HUDEP-2 (cell line): ENCODE measurements around the gene FBXL7.
"Not testable (repeated sequence)": the region's sequence is repeated elsewhere in the genome, so short reads cannot be mapped to it uniquely, and the experiment has no call there.

Experiments used
- DNase-seq, 76 experiments: peaks; one replicate each; lab custom pipeline; 2025; ENCODE audit not compliant: unreplicated experiment in 76 of 76; lab: John Stamatoyannopoulos, UW

The FBXL7 gene

DNA sequence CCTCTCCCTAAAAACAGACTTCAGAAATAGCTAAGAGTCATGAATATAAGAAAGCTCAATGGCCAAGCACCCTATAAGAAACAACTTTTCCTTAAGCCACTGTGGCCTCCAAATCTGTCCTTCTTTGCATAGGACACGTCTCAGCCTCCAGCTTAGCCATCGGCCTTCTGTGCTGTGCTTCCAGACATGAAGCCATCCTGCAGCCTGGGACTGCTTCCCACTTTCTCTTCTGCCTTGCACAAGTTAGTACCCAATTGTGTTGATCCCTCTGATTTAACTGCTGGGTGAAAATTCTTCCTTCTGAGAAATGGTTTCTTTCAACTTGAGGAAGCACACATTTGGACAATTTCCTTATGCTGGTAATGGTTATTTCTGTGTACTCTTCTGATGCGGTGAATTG lies 344.9 kb downstream of the FBXL7 start:
- no peak for DNase-seq

DNA sequence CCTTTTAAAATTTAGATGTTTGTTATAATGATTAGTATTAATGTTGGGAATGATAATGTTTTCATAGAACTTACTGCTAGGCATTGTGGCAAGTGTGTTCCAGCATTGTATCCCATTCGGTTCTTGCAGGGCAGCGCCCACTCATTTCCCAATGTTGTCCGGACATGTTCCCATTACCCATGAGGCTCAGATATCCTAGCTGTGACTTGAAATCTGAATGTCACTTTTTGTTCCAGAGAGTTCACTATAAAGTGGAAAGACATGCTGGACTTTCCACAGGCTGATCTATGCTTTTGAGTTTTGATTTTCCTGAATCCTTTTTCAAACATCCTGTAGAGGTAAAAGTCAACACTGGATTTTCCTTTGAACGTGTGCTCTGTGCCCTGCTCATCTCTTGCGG lies 350.6 kb downstream of the FBXL7 start:
- DNase-seq, result no peak

DNA sequence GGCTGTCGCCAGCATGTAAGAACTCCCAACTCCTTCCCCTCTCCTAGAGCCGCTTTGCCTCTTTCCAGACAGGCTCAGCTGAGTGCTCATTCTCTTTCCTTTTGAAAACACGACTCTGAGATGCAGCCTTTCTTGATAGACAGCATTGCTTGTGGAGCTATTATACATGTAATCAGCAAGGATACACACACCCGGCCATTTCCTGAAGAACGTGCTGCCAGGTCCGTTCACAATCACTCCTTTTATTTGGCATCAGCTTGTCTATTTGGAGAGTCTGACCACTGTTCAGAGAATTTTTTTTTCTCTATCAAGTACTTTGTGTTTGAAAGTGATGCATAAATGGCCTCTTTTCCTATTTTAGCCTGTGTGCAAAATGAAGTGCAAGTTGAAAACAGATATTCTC lies 351.0 kb downstream of the FBXL7 start:
- no peak for DNase-seq

DNA sequence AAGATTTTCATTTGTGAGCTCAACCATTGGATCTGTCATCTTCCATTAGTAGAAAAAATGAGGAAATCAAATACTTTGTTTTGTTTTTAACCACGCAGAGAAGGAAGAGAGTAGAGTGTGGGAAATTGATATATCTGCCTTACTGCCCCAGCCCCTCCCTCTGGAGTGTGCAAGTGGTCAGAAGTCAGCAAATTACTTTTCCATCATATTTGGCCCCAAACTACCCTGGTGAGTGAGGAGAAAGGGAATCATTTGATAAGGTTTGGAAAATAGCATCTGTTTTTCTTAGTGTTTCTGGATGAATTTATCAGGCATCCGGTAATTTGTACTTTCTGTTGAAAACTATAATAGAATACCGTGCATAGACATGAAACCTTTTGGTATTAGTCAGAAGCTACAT lies 352.2 kb downstream of the FBXL7 start:
- DNase-seq, result no peak

DNA sequence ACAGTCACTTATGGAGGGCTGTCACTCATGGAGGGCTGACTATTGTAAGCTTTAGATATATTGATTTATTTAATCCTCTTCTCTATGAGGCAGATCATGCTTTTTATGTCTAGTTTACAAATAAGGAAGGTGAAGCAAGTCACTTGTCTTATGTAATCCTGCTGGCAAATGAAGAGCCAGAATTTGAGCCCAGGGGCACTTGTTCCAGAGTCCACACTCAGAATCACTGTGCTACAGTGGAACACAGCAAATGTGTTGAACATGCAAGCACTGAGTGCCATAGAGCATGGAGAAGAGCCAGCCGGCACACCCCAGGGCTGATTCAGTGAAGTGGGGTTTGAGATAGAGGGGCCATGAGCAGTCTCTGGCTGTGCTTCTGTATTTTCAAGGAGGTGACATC lies 353.0 kb downstream of the FBXL7 start:
- DNase-seq, result no peak

DNA sequence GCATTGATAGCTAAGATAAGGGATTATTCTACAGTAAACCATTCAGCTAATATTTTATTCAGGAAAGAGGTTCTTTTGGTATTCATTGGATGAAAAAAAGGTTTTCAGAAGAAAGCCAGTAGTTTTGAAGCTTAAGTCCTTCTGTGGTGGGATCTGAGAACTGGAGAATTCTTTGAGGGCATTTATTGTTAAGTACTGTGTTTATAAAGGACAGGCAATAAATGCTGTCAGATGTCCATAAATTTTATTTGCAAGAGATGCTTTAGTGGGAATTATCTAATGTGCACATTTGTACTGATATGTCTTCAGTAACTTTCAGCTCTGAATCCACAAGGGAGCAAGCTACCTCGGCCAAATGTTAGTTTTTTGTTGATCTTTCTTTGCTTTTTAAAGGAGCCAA lies 358.3 kb downstream of the FBXL7 start:
- DNase-seq, result no peak

DNA sequence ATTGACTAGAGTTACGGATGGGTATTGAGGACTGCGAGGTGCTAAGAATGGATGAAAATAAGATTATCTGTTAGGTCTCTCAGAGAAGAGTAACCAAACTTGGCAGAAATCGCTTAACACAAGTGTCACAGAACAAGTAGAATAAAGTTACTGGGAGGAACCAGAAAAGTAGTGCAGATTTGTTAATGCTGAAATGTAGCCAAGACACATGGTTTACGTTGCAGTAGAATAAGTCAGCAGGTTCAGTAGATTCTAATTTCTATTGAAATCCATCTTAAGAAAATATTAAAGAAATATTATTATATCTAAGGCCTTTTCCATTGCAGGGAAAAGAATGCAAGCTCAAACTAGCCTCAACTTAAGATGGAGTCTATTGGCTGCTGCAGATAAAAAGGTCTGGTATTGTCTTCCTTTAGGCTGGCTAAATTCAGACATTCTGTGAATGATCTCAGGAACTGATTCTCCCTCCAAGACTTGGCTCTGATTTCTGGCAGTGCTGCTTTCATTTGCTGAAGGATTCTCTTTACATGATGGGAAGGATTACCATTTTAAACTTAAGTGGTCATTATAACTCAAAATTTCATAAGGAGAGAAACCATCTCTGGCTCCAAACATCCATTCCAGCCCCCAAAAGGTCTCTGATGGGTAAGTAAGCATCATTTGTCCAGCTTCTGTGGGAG lies 364.7 kb downstream of the FBXL7 start:
- DNase-seq, result no peak

DNA sequence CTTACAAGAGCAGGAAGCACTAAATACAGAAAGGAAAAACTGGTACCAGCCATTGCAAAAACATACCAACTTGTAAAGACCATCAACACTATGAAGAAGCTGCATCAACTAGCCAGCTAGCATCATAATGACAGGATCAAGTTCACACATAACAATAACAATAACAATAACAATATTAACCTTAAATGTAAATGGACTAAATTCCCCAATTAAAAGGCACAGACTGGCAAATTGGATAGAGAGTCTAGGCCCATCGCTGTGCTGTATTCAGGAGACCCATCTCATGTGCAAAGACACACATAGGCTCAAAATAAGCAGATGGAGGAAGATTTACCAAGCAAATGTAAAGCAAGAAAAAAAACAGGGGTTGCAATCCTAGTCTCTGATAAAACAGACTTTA lies 372.3 kb downstream of the FBXL7 start:
- not testable (repeated sequence) for DNase-seq

DNA sequence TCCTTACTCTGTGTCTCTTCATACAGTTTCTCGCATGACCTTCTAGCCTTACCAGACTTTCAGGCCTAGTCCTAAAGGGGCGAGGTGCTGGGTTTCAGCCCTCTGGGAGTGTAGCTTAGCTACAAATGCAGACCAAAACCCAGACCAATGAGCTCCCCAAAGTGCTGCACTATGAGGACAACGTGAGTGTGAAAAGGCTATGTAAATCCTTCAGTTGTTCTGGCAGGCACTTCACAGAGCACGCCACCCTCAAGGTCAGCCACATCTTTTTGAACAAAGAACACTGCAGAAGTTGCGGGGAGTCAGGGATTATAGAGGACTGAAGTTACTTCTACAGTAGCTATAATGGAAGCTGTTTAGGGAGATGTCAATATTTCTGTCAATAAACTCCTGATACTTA lies 377.9 kb downstream of the FBXL7 start:
- no peak for DNase-seq

DNA sequence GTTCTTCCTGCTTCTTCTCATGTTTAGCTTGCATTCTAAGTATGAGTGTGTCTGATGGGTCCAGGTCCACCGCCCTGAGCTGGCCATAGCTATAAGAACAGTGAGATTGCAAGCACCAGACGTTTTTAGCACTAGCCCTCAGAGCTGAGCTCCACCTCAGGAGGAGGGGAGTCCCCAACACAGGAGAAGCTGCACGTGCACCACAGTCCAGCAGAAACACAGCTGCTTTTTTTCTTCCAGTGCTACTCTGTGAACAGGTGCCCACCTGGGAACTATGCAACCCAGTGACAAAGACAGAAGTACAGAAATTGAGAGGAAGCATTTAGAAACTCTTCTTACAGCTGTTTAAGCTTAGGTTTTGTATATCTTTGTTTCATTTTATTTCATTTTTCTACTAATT lies 380.2 kb downstream of the FBXL7 start:
- no peak for DNase-seq

DNA sequence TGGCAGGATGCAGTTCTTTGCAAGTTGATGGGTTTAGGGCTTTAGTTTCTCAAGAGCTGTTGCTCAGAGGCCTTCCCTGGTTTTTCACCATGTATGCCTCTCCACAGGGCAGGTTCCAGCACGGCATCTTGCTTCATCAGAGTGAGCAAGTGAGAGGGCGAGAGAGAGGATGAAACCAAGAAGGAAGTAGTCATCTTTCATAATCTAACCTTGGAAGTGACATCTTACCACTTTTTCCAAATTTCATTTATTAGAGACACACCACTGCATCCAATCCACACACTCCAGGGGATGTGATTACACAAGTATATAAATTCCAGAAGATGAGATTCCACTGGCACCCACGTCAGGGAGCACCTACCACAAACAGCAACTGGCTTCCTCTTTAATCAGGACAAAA lies 385.2 kb downstream of the FBXL7 start:
- no peak for DNase-seq

DNA sequence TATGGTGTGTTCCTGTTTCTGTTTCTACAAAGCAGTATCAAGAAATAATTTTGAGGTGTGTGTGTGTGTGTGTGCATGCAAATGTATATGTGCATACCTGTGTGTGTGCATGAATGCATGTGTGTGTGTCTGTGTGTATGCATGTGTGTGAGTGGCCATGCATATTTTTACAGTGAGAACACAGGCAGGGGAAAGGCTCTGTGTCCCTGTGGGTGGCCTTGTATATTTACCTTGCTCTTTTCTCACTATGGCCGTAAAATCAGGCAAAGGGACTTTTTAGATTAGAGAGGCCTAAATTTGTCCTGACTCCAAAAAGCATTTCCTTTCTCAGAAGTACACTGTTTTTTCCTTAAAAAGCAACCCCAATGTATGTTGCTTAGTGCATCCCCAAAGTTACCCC lies 386.2 kb downstream of the FBXL7 start:
- DNase-seq, result no peak

DNA sequence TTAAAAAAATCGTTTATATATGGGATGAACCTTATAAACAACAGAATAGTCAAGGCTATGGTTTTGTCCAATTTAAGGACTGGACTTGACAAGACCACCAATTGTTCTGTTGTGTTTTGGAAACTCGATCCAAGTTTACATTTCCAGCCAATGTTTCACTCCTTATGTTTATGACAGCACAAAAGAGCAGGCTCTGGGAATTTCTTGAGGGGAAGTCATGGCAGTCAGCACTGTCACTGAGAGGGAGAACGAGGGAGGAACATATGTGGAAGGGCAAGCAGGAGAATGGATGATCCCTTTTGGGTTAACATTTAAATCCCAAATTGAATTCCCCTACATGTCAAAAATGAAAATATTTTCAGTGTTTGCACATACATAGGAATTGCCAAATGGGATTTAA lies 387.1 kb downstream of the FBXL7 start:
- peak in 15 of 76 experiments; percentile 0 to 93 (median 61) for DNase-seq

DNA sequence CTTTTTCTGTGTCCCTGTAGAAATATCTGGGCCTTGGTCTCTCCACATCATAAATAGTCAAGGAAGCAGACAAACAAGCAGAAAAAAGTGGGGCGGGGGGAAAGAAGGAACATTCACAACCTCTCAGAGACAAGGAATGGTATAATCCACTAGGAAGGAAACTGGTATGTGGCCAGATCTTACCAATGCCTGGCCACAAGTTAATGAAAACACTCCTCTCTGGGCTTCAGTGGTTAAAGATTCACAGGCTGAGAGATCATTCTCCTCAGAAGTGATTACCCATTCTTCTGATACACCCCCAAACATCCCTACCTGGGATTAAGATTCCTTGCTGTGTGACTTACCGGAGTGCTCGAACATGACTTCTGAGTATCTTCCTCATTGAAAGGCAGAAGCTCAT lies 389.0 kb downstream of the FBXL7 start:
- DNase-seq, result no peak

DNA sequence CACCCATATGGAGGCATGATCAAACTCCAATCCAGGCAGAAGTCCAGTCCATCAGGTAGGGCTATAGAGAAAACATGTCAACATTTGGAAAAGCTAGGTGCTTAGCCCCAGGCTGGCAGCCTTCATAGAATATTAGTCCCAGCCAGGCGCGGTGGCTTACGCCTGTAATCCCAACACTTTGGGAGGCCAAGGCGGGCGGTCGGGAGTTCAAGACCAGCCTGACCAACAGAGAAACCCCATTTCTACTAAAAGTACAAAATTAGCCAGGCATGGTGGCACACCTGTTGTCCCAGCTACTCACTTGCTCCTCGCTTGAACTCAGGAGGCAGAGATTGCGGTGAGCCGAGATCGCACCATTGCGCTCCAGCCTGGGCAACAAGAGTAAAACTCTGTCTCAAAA lies 393.9 kb downstream of the FBXL7 start:
- no peak for DNase-seq

DNA sequence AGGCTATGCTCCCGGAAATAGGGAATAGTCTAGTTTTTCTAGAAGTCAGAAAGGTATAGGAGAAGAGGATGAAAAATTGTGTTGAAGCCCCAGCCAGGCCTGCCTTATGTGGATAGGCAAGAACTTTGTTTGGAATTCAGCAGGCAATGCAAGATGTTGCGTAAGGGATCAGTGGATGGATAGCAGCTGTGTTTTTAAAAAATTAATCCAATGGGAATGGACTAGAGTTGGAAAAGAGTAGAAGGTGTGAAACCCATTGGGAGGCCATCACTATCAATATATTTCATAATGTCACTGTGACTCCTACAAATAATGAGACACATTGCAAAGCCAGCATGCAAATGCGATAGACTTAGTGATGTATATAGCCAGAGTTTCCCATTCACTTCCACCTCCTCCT lies 397.7 kb downstream of the FBXL7 start:
- no peak for DNase-seq

DNA sequence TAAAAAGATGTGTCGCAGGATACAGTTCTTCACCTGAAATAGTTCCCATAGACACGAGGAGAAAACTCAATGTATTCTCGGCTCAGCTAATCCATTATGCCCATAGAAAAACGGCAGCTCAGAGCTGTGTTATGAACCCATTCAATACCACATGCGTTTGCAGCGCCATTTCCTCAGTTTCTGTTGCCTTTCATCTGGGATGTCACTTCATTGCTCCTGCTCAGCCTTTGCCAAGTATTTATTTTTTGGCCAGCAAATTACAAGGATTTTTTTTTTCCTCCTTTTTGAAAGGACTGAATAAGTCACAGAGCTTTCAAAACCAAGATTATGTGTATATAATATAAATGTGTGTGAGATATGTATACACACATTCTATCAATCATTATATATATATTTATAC lies 398.7 kb downstream of the FBXL7 start:
- no peak for DNase-seq

DNA sequence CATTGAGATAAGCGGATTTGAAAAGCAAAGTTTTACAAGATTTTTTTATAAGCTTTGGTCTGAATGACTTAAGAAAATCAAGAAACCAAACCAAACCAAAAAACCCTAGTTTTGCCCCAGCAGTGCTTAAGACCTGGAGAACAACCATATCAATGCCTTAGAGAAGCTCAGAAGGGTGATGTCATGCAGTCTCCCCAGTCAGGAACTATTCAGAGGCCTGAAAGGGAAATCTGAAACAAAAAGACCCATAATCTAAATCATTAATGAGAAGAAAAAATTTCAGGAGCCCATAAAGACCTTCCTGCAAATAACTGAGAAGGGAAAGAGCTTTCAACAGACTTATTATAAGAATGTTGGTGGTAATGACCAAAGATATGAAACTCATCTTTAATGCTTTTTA lies 399.5 kb downstream of the FBXL7 start:
- DNase-seq, result no peak

DNA sequence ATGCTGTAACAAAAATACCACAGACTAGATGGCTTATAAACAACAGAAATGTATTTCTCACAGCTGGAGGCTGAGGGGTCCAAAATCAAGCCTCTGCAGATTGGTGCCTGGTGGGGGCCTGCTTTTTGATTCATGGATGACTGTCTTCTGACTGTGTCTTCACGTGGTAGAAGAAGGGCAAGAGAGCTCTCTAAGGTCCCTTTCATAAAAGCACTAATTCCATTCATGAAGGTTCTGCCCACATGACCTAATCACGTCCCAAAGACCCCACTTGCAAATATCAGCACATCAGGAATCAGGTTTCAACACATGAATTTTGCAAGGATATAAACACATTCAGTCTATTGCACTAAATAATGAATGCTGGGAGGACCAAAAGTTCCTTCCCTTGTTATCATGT lies 401.2 kb downstream of the FBXL7 start:
- no peak for DNase-seq

DNA sequence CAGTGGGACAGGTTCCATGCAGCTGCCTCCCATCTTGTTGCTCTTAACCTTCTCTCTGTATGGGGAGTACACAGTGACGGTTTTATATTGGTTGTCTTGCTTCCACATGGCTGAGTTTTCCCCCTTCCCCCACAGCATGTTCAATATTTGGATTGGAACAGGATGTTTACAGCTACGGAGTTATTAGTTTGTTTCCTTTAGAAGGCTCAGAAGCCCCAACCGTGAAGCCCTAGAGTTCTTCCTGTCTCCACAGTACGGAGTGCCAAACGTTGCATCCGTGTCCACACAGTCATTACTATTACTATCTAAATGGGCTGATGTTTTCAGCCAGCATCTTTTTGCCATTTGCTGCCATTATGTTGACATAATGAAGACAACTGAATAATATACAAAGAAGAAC lies 402.1 kb downstream of the FBXL7 start:
- no peak for DNase-seq

DNA sequence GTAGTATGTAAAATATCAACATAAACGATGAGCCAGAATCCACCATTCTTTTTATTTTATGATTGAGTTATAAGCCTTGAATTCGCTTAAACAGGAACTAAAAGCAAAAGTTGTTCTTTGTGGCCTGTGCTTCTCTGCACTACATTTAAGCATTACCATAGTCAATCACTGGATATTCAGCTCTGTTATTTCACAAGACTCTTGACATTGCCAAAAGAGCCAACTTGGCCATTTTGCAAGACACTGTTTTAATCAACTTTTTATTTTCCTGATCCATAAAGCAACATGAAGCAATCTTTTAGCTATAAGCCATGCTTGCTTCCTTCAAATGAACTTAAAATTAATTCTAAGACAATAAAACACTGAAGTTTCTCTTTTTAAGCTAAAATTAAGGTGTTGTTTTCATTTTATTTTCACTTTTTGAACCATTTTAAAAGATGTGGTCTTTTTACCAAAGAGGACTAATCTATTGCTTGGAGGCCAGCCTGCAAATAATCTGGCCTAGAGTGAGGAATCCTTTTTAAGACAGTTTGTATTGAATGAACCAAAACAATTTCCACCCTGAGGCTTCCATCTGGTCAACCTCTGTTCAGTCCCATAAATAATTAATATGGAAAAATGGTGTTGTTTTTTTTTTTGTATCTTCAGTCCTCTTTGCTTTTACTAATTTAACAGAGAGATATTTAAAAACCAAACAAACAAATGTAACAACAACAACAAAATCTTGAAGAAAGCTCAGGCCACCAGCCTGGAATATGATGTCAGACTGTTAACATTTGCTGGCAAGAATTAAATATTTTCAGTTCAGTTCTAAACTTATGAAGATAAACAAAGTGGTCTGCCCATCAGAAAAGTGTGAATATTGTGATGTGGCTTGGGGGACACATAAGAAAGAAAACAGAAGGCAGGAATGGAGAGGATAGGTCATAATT lies 405.2 kb downstream of the FBXL7 start:
- no peak for DNase-seq

DNA sequence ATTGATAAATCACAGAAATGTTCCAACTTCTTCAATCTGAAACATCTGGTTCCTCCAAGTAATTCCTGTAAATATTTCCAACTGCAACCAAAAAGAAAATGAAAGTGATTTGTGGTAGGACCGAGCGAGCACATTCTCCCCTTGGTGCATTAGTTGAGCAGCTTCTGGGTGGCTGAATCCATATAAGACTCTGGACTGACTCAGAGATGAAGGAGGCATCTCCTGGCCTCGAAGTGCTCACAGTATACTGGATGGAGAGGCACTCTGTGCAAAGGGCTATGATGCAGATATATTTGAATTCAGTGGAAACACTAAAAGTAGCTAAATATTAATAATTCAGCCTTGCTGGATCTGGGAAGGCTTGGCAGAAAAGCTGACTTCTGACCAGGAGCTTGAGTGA lies 414.7 kb downstream of the FBXL7 start:
- DNase-seq, result no peak
